ENCODE results near the gene RPS27L. TPM values are rescaled to one million over a fixed set of nuclear protein-coding genes. Genes with fewer than 3 reads are reported as not detected.

The RPS27L gene
- total RNA-seq, 1 experiment from 2014 or later, result 77.0 TPM

DNA sequence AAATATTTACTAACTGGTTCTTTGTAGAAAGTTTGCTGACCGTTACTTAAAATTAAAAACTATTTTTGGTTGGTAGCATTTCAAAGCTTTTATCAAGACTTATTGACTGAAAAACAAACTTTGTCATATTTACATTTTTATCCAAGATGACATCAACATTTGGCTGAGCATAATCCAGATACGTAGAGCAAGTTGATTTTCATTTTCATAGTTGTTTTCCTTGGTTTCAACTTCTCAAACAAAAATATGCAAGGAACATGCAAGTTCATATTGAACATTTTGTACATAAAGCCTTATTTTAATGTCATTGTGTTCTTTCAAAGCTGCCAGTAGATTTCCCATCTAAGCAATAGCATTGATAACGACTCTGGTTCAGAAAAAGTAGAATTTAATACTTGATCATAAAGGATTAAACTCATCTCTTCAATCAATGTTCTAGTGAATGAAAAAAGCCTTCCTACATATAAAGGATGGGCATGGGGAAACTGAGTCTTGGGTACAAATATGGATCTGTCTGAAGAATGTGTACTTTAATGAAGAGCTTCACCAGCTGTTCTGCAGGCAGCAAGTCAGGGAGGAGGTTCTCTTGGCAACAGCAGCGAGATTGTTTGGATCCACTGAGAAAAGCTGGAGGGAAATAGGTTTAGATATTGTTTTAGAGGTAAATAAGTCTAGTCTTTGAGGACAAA is 37.7 kb upstream of the RPS27L start:
- TF ChIP-seq, protein P1, sequence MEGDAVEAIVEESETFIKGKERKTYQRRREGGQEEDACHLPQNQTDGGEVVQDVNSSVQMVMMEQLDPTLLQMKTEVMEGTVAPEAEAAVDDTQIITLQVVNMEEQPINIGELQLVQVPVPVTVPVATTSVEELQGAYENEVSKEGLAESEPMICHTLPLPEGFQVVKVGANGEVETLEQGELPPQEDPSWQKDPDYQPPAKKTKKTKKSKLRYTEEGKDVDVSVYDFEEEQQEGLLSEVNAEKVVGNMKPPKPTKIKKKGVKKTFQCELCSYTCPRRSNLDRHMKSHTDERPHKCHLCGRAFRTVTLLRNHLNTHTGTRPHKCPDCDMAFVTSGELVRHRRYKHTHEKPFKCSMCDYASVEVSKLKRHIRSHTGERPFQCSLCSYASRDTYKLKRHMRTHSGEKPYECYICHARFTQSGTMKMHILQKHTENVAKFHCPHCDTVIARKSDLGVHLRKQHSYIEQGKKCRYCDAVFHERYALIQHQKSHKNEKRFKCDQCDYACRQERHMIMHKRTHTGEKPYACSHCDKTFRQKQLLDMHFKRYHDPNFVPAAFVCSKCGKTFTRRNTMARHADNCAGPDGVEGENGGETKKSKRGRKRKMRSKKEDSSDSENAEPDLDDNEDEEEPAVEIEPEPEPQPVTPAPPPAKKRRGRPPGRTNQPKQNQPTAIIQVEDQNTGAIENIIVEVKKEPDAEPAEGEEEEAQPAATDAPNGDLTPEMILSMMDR (conservative IDR thresholded peaks at IDR 0.05), result no peak
- TF ChIP-seq EZH2 (IDR thresholded peaks at IDR 0.05; ENCODE audit: low read depth), result no peak
- Histone ChIP-seq H3K9me3 (ENCODE audit: insufficient read depth, low read depth) (no peaks in the 10 kb centered on the region), H3K27ac (no peak overlapping the region), H3K9me2 (ENCODE audit: insufficient read depth) (no peaks in the 10 kb centered on the region), H4K20me1 (ENCODE audit: insufficient read depth) (no peaks in the 10 kb centered on the region), H3K27me3 (ENCODE audit: insufficient read depth, low read depth) (no peaks in the 10 kb centered on the region), H3K79me2 (ENCODE audit: low read depth) (peaks cover 53% of the 10 kb centered on the region), H3K36me3 (ENCODE audit: low read depth) (no peaks in the 10 kb centered on the region), H3K4me2 (no peak overlapping the region), H3F3A (ENCODE audit: insufficient read depth, low read depth) (peaks cover 14% of the 10 kb centered on the region), H3K4me1 (replicated peaks; ENCODE audit: insufficient read depth) (peaks cover 42% of the 10 kb centered on the region), H3K4me3 (no peak overlapping the region), H2AFZ (no peak overlapping the region)
- intact Hi-C loops (cut with micrococcal nuclease; ENCODE audit: unreplicated experiment), result no loop called here
- BruUV-seq (replicated peaks), result no TSS peak
- no peak for DNase-seq
- ChIA-PET POLR2A (ENCODE audit: unreplicated experiment) (no interaction called here), CTCF (no interaction called here)

DNA sequence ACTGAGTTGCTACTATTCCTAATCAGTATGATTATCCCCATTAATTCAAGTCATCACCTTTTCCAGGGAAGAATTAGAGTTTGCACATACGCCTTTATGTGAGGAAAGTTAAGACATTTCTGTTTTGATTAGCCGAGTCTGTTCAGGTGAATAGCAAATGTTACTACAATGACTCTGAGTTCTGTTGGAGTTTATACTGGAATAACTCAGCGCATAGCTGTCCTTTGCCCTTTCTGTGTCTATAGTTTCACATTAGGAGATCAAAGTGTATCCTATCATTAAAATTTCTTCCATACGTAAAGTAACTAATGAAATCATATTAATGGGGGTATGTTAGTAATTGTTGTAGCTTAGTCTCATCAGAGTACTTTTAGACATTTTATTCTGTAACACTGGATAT is 37.0 kb upstream of the RPS27L start:
- no peak for TF ChIP-seq EZH2 (IDR thresholded peaks at IDR 0.05; ENCODE audit: low read depth)
- TF ChIP-seq, protein P1 (conservative IDR thresholded peaks at IDR 0.05), result no peak
- intact Hi-C loops (cut with micrococcal nuclease; ENCODE audit: unreplicated experiment), result no loop called here
- Histone ChIP-seq H3K4me1 (replicated peaks; ENCODE audit: insufficient read depth) (peaks cover 34% of the 10 kb centered on the region), H3K9me2 (ENCODE audit: insufficient read depth) (no peaks in the 10 kb centered on the region), H4K20me1 (ENCODE audit: insufficient read depth) (no peaks in the 10 kb centered on the region), H3K4me2 (no peak overlapping the region), H3F3A (ENCODE audit: insufficient read depth, low read depth) (peaks cover 13% of the 10 kb centered on the region), H3K27me3 (ENCODE audit: insufficient read depth, low read depth) (no peaks in the 10 kb centered on the region), H2AFZ (no peak overlapping the region), H3K4me3 (no peak overlapping the region), H3K9me3 (ENCODE audit: insufficient read depth, low read depth) (no peaks in the 10 kb centered on the region), H3K79me2 (ENCODE audit: low read depth) (peaks cover 49% of the 10 kb centered on the region), H3K27ac (no peak overlapping the region), H3K36me3 (ENCODE audit: low read depth) (no peaks in the 10 kb centered on the region)
- ChIA-PET POLR2A (ENCODE audit: unreplicated experiment) (no interaction called here), CTCF (no interaction called here)
- no peak for DNase-seq
- BruUV-seq (replicated peaks), result no TSS peak

DNA sequence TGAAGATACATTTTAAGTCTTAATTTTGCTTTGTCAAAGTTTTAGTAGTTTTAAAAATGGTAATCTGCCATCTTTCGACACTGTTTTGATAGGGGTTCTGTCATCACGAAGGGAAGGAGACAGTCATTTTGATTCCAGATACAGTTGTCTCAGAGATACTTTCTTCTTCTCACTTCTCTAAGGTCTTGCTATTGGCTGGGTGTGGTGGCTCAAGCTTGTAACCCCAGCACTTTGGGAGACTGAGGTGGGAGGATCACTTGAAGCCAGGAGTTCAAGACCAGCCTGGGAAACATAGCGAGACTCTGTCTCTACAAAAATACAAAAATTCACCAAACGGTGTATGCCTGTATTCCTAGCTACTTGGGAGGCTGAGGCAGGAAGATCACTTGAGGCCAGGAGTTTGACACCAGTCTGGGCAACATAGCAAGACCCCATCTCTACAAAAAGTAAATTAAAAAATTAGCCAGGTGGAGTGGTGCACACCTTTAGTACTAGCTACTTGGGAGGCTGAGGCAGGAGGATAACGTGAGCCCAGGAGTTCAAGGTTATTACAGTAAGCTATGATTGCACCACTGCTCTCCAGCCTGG is 35.4 kb upstream of the RPS27L start:
- no TSS peak for BruUV-seq (replicated peaks)
- Histone ChIP-seq H3K27ac (no peak overlapping the region), H3K36me3 (ENCODE audit: low read depth) (no peaks in the 10 kb centered on the region), H3K9me2 (ENCODE audit: insufficient read depth) (no peaks in the 10 kb centered on the region), H3K9me3 (ENCODE audit: insufficient read depth, low read depth) (no peaks in the 10 kb centered on the region), H3K27me3 (ENCODE audit: insufficient read depth, low read depth) (no peaks in the 10 kb centered on the region), H3K79me2 (ENCODE audit: low read depth) (peaks cover 46% of the 10 kb centered on the region), H3K4me1 (replicated peaks; ENCODE audit: insufficient read depth) (peaks cover 23% of the 10 kb centered on the region), H4K20me1 (ENCODE audit: insufficient read depth) (no peaks in the 10 kb centered on the region), H3K4me2 (no peak overlapping the region), H3K4me3 (no peak overlapping the region), H3F3A (ENCODE audit: insufficient read depth, low read depth) (no peaks in the 10 kb centered on the region), H2AFZ (no peak overlapping the region)
- TF ChIP-seq, protein P1 (conservative IDR thresholded peaks at IDR 0.05), result no peak
- TF ChIP-seq EZH2 (IDR thresholded peaks at IDR 0.05; ENCODE audit: low read depth), result no peak
- ChIA-PET CTCF (no interaction called here), POLR2A (ENCODE audit: unreplicated experiment) (interaction anchor here (0.6 kb wide), 1 partner anchor 195 kb away, joined by 7 read pairs; no protein-coding TSS in a partner anchor)
- no peak for DNase-seq
- intact Hi-C loops (cut with micrococcal nuclease; ENCODE audit: unreplicated experiment), result no loop called here
